Measurements from ENCODE around the gene ALKBH4. TPM values are rescaled to one million over a fixed set of nuclear protein-coding genes. Genes with fewer than 3 reads are reported as not detected.

Gene ALKBH4
- total and polyA plus RNA-seq, 2 of the 8 experiments (the other 6 are each of a cell fraction or from before 2014, with no cell fraction given): 10.2 to 16.6 TPM

DNA sequence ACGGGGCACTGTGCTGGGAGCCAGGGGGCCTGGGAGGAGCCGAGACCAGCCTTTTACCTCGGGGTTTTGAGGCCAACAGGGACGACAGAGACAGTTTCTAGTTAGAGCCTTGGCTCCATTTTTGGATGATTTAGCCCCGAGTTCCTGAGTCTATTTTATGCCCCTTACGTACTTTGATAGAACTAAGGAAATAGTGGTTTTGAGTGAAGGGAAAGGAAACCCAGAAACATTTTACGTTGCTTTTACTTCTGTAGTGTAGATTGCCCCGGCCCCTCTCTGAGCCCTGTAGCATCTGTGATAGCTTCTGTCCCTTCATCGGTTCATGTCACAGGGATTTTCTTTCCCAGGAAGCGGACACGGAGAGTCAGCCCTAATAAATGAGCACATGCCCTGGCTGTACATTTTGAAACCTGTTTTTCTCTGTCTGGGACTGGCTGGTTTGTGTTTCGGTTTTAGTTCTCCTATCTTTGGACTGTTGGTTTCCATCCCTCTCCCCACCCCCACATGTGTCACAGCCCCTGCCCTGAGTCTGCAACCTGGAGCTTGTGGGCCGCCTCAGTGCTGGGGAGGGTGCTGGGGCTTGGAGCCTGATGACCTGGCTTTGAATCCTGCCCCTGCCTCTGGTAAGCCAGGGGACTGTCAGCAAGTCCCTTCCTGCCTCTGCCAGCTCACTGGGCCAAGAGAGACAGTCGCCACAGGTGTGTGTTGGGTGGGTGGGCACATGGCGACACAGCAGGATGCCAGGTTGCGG is 38.2 kb downstream of the ALKBH4 start (continued):
- TF ChIP-seq NANOG (IDR thresholded peaks at IDR 0.05; ENCODE audit: insufficient read depth, low read depth, low read length, poor library complexity, severe bottlenecking) (no peak), BCL11A (IDR thresholded peaks at IDR 0.05; ENCODE audit: low read depth in 2 of 2, low read length in 2 of 2) (no peak), CHD1 (IDR thresholded peaks at IDR 0.05; ENCODE audit: low read depth, low read length) (no peak), CBX5 (IDR thresholded peaks at IDR 0.05; ENCODE audit: low read depth, low read length) (no peak), RFX5 (IDR thresholded peaks at IDR 0.05; ENCODE audit: borderline replicate concordance, low read depth, low read length) (no peak)
